GM21825 (cell line): Measurements from ENCODE around the gene FUT3.
A peak's percentile ranks its signal among the peaks of the same experiment; 100 is the strongest.

Experiments
- ATAC-seq: cut with Tn5 transposase; IDR thresholded peaks from one replicate; pipeline ENCODE4 v1.9.1; 2021; ENCODE audit warnings: mild to moderate bottlenecking, moderate library complexity; ENCODE audit not compliant: unreplicated experiment

Gene FUT3

GRCh38 chr19:5804516-5805461 lies 46.5 kb downstream of the FUT3 start, which contains the start of gene NRTN:
NRTN (plus strand) TSS chr19:5805067; CDS start chr19:5824166, 19,099 bp downstream.
- no peak for ATAC-seq

- ATAC-seq = peak; percentile 81
Measured at GRCh38 chr19:5803752-5804515, 47.3 kb downstream of the FUT3 start.

GRCh38 chr19:5803441-5803751 lies 47.9 kb downstream of the FUT3 start:
- no peak for ATAC-seq

- no peak for ATAC-seq
Measured at GRCh38 chr19:5801796-5802619, 49.2 kb downstream of the FUT3 start.

- ATAC-seq = no peak
Measured at GRCh38 chr19:5800361-5801270, 50.6 kb downstream of the FUT3 start.

GRCh38 chr19:5799247-5800241 lies 51.7 kb downstream of the FUT3 start:
- no peak for ATAC-seq

GRCh38 chr19:5798244-5798643 lies 53.0 kb downstream of the FUT3 start:
- no peak for ATAC-seq

- ATAC-seq = no peak
Measured at GRCh38 chr19:5795382-5795919, 55.8 kb downstream of the FUT3 start.

- ATAC-seq = no peak
Measured at GRCh38 chr19:5793188-5793587, 58.1 kb downstream of the FUT3 start.
